Measurements from ENCODE around the gene MCM9. TPM values are rescaled to one million over a fixed set of nuclear protein-coding genes. Genes with fewer than 3 reads are reported as not detected.

MCM9 gene
- total RNA-seq, 1 experiment from 2014 or later = 18.6 TPM

DNA sequence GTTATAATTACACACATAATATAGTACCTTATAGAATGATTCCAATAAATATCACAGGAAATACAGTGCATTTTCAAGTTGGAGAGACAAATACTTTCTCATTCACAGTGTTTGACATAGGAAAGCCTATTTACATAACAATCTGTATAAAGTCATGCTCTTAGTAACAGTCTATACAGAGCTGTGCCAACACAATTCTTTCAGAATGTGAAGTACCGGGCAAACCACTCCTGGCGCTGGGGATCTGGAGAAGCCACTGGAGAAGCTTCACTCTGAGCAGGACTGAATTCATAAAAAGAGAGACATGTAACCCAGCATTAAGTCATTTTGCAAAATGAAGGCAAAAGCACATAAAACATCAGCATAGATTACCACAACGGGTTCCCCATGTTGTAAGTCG lies 24.9 kb upstream of the MCM9 start:
- Histone ChIP-seq H2BK20ac (ENCODE audit: low read depth, low read length, poor library complexity, severe bottlenecking) (no peak overlapping the region), H3K79me2 (ENCODE audit: insufficient read depth, low read length) (no peaks in the 10 kb centered on the region), H2AK5ac (ENCODE audit: insufficient read length, low read length) (no peak overlapping the region), H3K4me1 (ENCODE audit: insufficient read depth, low read length) (no peaks in the 10 kb centered on the region), H3T11ph (ENCODE audit: low read length) (no peak overlapping the region), H3K23ac (ENCODE audit: insufficient read length, low read depth, low read length) (no peak overlapping the region), H3K79me1 (ENCODE audit: insufficient read depth, low read depth, low read length, poor library complexity, severe bottlenecking) (no peaks in the 10 kb centered on the region), H3K56ac (ENCODE audit: insufficient read length, low read depth, low read length) (no peak overlapping the region), H3K14ac (ENCODE audit: insufficient read depth, low read length) (no peak overlapping the region), H3K23me2 (ENCODE audit: insufficient read length, low read depth, low read length, poor library complexity, severe bottlenecking) (no peaks in the 10 kb centered on the region), H4K20me1 (ENCODE audit: control insufficient read depth, insufficient read depth, insufficient read length) (no peaks in the 10 kb centered on the region), H3K4me2 (ENCODE audit: insufficient read depth, insufficient read length, low read length) (no peak overlapping the region), H3K18ac (ENCODE audit: insufficient read length, low read depth, low read length) (no peak overlapping the region), H3K9me3 (ENCODE audit: control insufficient read depth, low read depth, low read length) (no peaks in the 10 kb centered on the region), H3K27me3 (ENCODE audit: insufficient read depth, low read length) (no peaks in the 10 kb centered on the region), H2BK5ac (ENCODE audit: insufficient read length, low read length) (no peak overlapping the region), H2BK12ac (ENCODE audit: insufficient read length, low read depth, low read length) (no peak overlapping the region), H4K91ac (ENCODE audit: insufficient read length, low read depth, low read length) (no peak overlapping the region), H4K5ac (ENCODE audit: insufficient read length, low read depth, low read length) (no peak overlapping the region), H2AFZ (ENCODE audit: low read length) (no peak overlapping the region), H4K8ac (replicated peaks; ENCODE audit: insufficient read length, low read depth, low read length) (no peak overlapping the region), H2BK120ac (ENCODE audit: low read depth, low read length, poor library complexity, severe bottlenecking) (no peak overlapping the region), H3K9ac (ENCODE audit: extremely low read depth, insufficient read length, low read length) (no peak overlapping the region), H2BK15ac (ENCODE audit: low read depth, low read length) (no peak overlapping the region), H3K4ac (ENCODE audit: low read depth, low read length) (no peak overlapping the region), H3K27ac (ENCODE audit: insufficient read length, low read depth, low read length) (no peak overlapping the region)
- WGBS (ENCODE audit: extremely low coverage, insufficient read length, low lambda C conversion rate) = no CpG with 5 or more reads among the region's 4 CpGs
- DNase-seq = no peak
- TF ChIP-seq CTCF (conservative IDR thresholded peaks at IDR 0.05) = no peak
- Mint-ChIP-seq H3K27ac (no peak overlapping the region; a peak in 1 of 7 replicates), H3K36me3 (ENCODE audit: insufficient read depth in 1 of 3, low read depth in 3 of 3) (peaks cover 0 to 2% (median 0%) of the 10 kb centered on the region in 3 experiments; a peak in 1 of 7 replicates), H3K9me3 (no peaks in the 10 kb centered on the region), H3K4me3 (no peak overlapping the region), H3K4me1 (peaks cover 6 to 8% of the 10 kb centered on the region in 2 experiments), H3K27me3 (ENCODE audit: low read depth) (no peaks in the 10 kb centered on the region)

Measured in H9 (cell line).